Central memory CD4-positive, alpha-beta T cell (primary cell): ENCODE measurements around the gene ACTL10.

Experiments
- DNase-seq: peaks from one replicate; pipeline ENCODE4 v3.0.0; 2022

Gene ACTL10

GRCh38 chr20:33664085-33664761, 2.5 kb upstream of the ACTL10 start:
- no peak for DNase-seq

DNA sequence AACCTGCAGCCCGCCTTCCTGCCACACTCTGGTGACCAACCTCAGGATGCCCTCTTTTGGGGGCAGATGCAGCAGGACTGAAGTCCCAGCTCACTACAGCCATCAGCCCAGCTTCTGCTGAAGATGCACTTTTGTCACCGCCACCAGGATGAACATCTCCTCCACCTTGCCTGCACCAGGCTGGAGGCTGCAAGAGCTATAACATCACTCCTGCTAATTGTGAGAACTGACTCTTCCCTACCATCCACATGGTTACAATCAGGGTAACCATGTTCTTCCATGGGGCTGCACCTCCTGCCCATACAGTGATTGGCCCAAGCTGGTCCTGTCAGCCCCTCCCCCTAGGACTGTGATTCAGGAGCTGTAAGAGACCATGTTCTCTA, 2.0 kb upstream of the ACTL10 start:
- DNase-seq = no peak

DNA sequence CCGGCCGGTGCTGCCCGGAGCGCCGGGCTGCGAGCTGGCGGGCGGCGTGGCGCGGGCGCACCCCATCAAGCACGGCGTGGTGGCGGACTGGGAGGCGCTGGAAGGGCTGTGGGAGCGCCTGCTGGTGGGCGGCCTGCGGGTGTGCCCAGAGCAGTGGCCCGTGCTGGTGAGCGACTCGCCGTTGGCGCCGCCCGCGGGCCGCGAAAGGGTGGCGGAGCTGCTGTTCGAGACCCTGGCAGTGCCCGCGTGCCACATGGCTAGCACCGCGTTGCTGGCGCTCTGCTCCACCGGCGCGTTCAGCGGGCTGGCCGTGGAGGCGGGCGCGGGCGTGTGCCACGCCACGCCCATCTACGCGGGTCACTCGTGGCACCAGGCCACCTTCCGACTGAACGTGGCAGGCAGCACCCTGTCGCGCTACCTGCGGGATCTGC, 517 bp downstream of the ACTL10 start:
- DNase-seq = peak; percentile 32

DNA sequence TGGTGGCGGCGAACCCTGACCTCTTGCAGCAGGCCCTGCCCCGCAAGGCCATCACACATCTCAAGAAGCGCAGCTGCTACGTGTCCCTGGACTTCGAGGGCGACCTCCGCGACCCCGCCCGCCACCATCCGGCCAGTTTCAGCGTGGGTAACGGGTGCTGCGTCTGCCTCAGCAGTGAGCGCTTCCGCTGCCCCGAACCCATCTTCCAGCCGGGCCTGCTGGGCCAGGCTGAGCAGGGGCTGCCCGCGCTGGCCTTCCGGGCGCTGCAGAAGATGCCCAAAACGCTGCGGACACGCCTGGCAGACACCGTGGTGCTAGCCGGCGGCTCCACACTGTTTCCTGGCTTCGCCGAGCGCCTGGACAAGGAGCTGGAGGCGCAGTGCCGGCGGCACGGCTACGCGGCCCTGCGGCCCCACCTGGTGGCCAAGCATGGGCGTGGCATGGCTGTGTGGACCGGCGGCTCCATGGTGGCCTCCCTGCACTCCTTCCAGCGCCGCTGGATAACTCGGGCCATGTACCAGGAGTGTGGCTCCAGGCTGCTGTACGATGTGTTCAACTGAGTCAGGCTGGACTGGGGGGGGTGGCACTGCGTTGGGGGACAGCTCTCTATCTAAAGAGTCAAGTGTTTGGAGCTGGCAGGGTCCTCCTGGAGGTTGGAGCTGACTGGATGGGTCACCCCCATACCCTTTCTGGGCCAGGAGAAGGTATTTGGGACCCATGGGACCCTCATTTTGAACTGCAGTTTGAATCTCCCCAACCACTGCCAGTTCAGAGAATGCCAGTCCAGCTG, 1.1 kb downstream of the ACTL10 start:
- peak; percentile 70 for DNase-seq

DNA sequence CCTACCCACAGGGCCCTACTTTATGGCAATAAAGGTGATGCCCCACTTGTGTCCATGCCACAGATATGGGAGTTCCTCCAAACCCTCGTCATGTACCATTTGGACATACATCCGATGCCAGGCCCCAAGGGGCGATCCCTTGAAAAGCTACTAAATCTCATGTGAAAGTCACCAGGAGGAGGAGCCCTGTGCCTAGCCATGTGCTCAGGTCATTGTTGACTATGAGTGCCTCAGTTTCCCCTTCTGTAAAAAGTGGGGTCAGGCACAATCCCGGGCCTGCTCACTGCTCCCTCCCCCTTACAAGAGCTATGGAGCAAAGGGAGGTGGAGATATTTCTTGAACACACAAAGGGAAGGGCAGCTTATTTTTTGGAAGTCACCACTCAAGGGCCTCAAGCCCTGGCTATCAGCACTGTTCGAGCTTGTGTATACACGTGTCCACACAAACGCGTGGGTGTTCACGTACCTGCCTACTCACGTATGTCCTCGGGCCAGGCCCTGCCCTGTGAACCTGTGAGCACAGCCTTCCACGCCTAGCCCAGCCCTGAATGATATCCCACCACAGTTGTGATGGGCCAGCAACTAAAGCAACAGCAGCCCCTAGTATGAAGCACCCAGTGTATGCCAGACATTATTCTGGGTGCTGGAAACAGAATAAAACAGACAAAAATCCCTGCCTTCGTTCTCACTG, 1.9 kb downstream of the ACTL10 start:
- no peak for DNase-seq

DNA sequence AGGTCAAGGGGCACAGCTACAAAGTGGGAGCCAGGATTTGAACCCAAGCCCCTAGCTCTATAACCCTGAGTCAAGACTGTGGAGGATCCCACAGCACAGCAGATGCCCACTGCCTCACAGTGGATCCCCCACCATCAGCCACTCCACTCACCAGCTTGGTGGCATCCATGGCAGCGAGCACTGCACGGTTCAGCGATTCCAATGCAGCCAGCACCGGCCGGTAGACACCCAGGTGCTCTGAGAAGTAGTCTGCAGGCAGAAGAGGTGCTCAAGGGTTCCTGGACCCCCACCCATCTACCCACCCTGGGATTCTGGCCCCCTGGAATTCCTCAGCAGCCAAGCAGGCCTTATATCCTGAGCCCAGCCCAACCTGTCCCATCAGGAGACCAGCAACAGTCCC, 2.5 kb downstream of the ACTL10 start:
- DNase-seq = no peak

DNA sequence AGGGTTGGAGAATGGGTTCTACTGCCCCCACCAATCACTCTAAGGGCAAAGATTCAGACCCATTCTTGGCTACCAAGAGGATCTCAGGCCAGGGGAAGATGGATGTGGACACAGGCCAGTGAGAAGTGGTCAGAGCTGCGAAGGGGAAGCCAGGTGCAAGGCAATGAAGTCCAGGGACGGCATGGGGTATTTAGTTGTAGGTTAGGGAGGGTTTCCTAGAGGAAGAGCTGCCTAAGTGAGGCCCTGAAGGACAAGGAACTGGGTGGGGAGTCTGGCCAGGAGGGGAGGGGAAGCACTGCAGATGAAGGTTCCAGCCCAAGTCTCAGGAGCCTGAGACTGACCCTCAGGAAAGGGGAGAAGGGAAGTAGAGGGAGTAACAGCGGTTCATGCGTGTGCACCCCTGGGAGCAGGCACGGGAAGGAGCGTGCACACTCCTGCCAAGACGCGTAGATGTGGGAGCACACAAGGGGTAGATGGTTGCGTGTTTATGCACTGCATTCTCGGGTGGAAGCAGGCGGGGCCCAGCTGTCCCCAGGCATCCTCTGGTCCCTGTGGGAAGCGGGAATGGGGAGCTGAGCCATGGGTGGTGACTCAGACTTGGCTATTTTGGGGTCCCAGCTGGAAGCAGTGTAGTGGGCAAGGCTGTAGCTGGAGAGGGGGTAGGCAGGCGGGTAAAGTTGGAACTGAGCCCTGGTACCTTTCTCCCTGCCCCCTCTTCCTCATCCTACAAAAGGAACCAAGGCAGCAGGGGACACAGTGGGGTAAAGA, 3.3 kb downstream of the ACTL10 start:
- DNase-seq = no peak

DNA sequence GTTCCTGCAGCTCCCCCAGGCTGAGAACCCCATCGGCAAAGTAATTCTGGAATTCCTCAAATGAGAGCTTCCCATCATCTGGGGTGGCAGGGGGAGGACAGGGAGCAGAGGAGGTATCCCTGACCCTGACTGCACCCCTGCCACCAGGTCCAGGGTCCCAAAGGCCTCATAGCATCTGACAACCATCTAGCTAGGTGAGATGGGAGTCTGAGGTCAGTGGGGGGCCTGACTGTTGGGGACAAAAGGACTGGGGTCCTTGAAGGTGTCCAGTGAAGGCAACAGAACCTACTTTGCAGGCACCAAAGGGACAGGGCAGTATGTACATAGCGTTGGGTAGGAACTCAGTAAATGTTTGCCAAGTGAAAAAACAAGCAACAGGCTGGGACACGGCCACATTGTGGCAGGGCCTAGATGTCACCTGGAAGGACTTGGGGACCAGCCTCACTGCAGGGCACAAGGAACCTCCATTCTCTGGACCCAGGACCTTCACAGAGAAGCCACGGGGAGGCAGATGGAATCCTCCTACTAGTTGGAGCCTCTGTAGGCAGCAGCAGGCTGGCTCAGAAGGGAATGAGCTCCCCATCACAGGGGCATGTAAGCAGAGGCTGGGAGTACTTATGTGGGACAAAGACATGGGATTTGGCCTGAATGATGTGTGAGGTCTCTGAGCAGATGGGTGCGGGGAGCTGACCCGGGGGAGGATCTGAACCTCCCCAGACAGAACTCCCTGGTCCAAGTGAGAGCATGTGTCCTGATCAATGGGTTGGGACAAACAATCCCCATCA, 4.2 kb downstream of the ACTL10 start:
- DNase-seq = no peak

DNA sequence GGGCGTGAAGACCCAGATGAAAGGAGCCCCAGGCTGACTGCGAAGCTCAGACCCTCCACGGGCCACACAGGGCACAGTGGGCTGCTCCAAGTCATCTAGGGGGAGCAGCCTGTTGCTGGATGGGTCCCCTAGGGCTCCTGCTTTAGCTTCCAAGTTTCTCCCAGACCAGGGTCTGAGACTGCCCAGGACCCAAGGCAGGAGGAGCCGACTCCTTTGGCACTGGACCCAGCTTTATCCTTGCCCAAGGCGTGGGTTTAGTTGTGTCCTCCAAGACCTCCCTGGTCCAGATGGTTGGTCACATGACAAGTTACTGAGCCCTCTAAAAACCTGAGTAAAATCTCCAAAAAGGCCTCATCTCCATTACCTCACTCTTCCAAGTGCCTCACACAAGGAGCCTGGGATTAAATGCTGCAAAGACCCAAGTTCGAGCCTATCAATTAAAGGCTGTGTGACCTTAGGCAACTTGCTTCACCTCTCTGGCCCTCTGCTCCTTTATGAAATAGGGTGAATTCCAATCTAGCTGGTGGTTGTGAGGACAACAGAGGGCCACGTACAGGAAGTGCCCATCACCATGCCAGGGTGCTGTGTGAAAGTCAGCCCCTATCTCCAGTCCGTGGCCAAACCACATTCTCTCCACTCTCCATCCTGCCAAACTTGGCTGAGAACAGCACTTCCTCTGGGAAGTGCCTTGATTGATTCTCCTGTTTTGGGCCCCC, 5.0 kb downstream of the ACTL10 start:
- DNase-seq = no peak

GRCh38 chr20:33672426-33673113, 5.8 kb downstream of the ACTL10 start:
- no peak for DNase-seq

DNA sequence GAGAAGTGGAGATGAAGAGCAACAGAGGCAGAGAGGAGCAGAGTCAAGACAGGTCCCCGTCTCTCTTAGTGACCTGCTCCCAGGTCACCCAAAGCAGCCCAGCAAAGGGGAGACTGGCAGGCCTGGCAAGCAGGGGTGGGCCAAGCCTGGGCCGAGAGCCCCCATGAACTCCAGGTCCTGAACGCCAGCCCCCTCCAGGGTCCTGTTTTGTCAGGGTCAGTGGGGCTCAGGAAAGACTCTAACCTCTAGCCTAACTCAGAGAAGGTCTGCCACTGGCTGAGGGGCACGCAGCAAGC, 6.3 kb downstream of the ACTL10 start:
- DNase-seq = no peak

GRCh38 chr20:33673410-33674293, 6.9 kb downstream of the ACTL10 start:
- no peak for DNase-seq

- DNase-seq = peak; percentile 41
Measured at GRCh38 chr20:33674294-33675135, 7.8 kb downstream of the ACTL10 start, which contains the start of gene NECAB3. Gene NECAB3, minus strand, starts transcription at chr20:33674428. Its CDS starts 76 bp downstream, at chr20:33674352.

DNA sequence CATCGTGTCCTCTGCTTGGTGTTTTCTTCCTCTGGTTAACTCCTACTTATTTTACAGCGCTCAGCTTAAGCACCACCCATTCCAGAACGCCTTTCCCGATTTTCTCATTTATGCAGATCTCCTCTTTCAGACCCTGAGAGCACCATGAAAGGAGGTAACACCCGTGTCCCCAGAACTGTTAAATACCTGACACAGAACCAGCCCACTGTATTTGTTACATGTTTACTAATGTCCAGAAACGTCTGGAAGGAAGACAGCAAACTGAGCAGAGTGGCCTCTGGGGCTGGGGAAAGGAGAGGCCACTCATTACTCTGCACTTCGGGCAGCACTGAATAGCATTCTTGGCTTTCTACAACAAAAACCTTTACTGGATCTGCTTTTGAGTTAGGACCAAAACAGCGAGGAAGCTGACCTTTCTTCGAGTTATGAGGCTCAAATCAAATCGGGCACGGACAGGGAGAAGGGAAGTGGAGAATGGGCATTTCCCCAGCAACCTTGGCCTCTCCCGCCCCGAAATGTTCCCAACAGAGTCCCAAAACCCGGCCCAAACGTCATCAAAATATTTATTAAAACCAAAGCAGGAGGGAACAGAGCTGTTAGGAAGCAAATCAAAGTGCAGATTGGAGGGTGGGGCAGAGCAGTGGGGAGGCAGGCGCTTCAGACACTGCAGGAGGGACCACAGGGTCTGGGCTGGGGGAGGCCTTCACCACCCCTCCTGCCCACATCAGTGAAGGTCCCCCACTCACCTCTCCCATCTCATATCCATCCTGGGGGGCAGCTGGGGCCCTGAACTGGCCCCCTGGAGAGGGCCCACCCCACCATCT, 8.6 kb downstream of the ACTL10 start:
- DNase-seq = no peak

- no peak for DNase-seq
Measured at GRCh38 chr20:33676121-33676520, 9.4 kb downstream of the ACTL10 start.

DNA sequence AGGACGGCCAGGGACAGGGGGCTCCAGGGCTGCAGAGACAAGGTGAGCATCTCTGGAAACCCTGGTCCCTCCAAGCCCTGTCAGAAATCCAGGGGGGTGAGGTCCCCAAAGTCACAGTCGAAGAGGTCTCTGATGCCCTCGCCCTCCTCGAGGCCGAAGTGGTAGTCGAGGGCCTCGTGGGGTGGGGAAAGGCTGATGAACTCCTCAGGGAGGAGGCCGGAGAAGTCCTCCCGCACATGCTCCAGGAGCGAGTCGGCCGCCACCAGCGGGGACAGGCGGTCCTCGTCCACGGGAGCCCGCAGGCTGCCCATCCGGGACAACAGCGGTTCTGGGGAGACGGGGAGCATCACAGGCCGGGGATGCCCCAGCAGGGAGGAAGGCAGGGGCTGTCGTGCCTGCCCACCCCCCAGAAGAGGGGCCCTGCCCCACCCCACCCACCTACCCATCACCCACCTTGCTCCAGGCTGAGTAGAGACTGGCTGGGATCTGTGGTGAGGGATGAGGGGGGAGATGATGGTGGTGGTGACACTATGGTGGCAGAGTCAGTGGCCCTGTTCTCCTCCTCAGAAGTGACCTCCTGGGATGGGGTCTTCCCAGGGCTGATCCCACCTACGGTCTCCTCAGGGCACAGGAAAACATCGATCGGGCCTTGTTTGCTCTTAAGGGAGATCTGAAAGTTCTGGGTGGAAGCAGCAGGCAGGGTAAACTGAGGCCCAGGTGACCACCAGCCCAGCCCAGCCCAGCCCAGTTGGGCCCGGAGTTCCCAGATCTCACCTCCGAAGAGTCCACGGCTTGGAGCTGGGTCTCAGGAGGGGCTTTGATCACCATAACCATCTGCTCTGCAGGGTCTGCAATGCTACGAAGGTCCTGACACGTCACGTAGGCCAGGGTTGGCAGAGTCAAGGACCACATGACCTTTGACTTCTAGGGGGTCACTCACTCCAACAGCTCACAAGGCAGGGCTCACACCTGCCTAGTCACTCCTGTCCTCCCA, 10.2 kb downstream of the ACTL10 start:
- DNase-seq = no peak
